LNCAP (cell line): ENCODE results near the gene NME9.
A peak's percentile ranks its signal among the peaks of the same experiment; 100 is the strongest.

Experiments
- TF ChIP-seq, protein P1 (sequence below): fragments of 450-650 bp; IDR thresholded peaks from 2 replicates; pipeline ENCODE4 v1.5.1; 2017; ENCODE audit warnings: mild to moderate bottlenecking

Gene NME9, protein sequence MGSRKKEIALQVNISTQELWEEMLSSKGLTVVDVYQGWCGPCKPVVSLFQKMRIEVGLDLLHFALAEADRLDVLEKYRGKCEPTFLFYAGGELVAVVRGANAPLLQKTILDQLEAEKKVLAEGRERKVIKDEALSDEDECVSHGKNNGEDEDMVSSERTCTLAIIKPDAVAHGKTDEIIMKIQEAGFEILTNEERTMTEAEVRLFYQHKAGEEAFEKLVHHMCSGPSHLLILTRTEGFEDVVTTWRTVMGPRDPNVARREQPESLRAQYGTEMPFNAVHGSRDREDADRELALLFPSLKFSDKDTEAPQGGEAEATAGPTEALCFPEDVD

DNA sequence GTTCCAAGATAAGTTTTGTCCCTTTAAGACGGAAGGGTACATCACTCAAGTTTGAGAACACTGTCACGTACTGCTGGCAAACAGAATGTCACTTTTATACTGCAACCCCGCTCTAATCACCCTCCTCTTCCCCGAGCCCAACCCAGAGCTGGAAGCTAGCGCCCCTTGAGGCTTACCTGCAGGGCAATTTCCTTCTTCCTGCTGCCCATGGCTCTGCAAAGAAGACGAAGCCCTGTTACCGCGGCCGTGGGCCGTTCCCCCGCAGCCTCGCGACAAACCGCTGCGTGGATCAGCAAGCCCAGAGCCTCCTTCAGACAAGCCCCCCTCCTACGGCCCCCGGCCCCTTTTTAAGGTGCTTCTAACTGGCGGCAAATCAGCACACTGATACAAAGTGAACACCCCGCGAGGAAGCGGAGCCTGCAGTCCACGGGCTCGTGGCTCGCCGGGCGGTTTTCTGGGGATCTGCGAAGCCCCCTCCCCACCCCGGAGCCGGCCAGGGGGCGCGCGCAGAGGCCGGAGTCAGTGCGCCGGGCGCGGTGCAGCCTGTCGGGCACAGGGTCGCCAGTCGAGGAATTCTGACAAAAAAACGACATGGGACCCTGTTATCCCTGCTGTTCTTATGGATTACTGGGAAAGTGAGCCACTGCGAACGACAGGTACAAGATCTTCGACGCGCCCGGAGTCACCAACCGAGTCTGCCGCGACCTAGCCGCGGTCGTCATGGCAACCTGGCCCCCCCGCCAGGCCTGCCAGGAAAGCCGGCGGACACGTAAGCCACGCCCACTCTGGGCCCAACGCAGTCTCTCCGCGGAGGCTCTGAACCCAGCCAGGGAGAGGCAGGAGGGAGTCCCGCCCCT, at the start of gene NME9:
NME9 (minus strand) TSS at position 725 of the 857 bp plus-strand sequence; CDS start at position 209, 516 bp downstream.
- TF ChIP-seq, protein P1, sequence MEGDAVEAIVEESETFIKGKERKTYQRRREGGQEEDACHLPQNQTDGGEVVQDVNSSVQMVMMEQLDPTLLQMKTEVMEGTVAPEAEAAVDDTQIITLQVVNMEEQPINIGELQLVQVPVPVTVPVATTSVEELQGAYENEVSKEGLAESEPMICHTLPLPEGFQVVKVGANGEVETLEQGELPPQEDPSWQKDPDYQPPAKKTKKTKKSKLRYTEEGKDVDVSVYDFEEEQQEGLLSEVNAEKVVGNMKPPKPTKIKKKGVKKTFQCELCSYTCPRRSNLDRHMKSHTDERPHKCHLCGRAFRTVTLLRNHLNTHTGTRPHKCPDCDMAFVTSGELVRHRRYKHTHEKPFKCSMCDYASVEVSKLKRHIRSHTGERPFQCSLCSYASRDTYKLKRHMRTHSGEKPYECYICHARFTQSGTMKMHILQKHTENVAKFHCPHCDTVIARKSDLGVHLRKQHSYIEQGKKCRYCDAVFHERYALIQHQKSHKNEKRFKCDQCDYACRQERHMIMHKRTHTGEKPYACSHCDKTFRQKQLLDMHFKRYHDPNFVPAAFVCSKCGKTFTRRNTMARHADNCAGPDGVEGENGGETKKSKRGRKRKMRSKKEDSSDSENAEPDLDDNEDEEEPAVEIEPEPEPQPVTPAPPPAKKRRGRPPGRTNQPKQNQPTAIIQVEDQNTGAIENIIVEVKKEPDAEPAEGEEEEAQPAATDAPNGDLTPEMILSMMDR: peak; percentile 68

DNA sequence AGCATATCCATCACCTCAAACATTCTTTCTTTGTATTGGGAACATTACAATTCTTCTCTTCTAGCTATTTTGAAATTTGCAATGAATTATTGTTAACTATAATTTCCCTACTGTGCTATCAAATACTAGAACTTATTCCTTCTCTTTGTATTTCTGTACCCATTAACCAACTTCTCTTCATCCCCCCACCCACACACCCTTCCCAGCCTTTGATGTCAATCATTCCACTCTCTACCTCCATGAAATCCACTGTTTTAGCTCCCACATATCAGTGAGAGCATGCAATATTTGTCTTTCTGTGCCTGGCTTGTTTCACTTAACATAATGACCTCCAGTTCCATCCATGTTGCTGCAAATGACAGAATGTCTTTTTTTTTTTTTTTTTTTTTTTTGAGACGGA, 49.3 kb upstream of the NME9 start:
- TF ChIP-seq, protein P1: no peak

DNA sequence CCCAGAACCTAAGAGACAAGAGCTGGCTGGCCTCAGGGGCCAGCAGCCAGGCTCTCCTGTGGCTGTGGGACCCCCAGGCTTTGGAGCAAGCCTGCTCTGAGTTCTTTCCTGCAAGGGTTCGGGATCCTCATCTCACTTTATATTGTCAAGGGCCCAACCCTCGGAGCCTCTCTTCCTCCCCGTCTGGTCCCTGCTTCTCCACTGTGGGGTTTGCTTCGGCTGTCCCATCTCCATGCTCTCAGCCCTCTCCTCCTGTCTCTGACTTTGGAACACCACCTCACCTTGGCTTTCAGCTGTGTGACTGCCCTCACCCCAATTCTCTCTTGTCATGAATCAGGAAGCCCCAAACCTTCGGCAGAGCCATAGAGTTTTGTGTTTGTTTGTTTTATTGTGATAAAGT, 48.7 kb upstream of the NME9 start:
- TF ChIP-seq, protein P1: no peak

DNA sequence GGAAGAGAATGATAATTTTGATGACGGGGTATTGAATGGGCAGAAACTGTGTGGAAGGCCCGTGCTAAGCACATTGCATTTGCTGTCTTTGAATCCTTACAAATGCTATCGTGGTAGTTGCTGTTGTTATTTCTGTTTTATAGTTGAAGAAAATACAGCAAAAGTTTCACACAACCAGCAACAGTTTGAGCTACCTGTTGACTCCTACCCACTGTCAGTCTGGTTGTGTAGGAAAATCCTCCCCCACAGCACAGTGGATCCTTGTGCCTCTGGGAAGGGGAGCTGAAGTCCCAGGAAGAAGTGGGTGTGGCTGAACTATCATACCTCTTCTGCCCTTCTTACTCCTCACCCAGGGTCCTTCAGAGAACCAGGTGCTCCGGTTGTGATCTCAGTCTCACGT, 48.2 kb upstream of the NME9 start:
- TF ChIP-seq, protein P1: no peak

DNA sequence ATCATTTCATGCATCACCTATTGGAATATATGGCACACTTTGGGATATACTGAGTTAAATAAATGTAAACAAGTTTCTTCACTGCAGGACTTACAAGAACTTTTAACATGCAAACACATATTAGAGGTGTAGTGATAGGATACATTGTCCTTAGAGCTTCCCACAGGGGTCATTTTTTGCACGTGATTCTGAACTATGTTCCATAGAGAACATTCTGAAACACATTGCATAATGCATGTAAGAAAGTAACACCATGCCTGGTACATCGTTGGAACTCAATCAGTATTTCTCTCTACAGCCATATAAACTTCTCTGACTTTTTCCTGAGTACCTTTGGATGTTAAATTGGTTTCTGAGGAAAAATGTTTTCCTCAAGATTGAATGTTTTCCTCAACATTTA, 47.0 kb upstream of the NME9 start:
- TF ChIP-seq, protein P1: no peak

DNA sequence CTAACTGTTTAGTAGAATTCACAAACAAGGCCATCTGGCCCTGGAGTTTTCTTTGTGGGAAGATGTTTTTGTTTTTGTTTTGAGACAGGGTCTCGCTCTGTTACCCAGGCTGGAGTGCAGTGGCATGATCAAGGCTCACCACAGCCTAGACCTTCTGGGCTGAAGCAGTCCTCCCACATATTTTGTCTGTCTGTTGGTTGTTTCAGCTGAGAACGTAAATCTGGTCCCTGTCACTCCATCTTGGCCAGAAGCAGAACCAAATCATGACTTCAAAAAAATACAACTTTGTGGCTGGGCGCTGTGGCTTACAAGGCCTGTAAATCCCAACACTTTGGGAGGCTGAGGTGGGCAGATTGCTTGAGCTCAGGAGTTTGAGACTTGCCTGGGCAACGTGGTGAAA, 45.8 kb upstream of the NME9 start:
- TF ChIP-seq, protein P1: no peak

DNA sequence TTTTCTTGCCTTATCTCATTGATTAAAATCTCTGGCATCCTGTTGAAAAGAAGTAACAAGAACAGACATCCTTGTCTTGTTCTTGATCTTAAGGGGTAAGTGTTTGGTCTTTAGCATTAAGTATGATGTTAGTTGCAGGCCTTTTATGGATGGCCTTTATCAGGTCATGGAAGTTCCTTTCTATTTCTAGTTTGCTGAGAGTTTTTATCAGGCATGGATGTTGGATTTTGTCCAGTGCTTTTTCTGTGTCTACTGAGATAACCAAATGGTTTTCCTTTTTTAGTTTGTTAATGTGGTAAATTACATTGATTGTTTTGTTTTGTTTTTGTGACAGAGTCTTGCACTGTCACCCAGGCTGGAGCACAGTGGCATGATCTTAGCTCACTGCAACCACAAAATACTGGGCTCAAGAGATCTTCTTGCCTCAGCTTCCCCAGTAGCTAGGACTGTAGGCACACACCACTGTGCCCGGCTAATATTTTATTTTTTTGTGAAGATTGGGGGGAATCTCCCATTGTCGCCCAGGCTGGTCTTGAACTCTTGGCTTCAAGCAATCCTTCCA, 45.0 kb upstream of the NME9 start:
- TF ChIP-seq, protein P1: no peak
